ENCODE measurements around the gene EPHA6. TPM values are rescaled to one million over a fixed set of nuclear protein-coding genes. Genes with fewer than 3 reads are reported as not detected.
A peak's percentile ranks its signal among the peaks of the same experiment; 100 is the strongest.

The EPHA6 gene
- total RNA-seq, 1 donor from 2014 or later = 0.11 TPM

- Histone ChIP-seq H3K27ac (no peak overlapping the region), H3K9me3 (ENCODE audit: low read depth) (no peaks in the 10 kb centered on the region), H3F3A (ENCODE audit: low read depth) (no peaks in the 10 kb centered on the region), H4K20me1 (ENCODE audit: low read depth) (no peaks in the 10 kb centered on the region), H3K79me2 (ENCODE audit: low read depth) (no peaks in the 10 kb centered on the region), H3K27me3 (no peaks in the 10 kb centered on the region), H3K4me2 (no peak overlapping the region), H3K36me3 (no peaks in the 10 kb centered on the region), H3K9ac (no peak overlapping the region), H3K4me3 (no peak overlapping the region), H2AFZ (replicated peaks) (no peak overlapping the region), H3K4me1 (no peaks in the 10 kb centered on the region)
- no peak for TF ChIP-seq CTCF (IDR thresholded peaks at IDR 0.05)
- no peak for TF ChIP-seq EZH2phosphoT487 (IDR thresholded peaks at IDR 0.05)
- no peak for TF ChIP-seq EZH2 (IDR thresholded peaks at IDR 0.05)
- H3K9me3 Mint-ChIP-seq = no peaks in the 10 kb centered on the region
- H3K4me1 Mint-ChIP-seq = no peaks in the 10 kb centered on the region
- no peak overlapping the region for H3K4me3 Mint-ChIP-seq
- no peaks in the 10 kb centered on the region for H3K27me3 Mint-ChIP-seq (ENCODE audit: insufficient read depth, low read depth)
- H3K36me3 Mint-ChIP-seq = no peaks in the 10 kb centered on the region
- no peak for DNase-seq (ENCODE audit: low spot score)
- H3K27ac Mint-ChIP-seq = no peak overlapping the region
Observed at GRCh38 chr3:97655971-97656370, 841.6 kb downstream of the EPHA6 start.

- H3F3A ChIP-seq (ENCODE audit: low read depth) = no peaks in the 10 kb centered on the region
- H3K27me3 Mint-ChIP-seq (ENCODE audit: insufficient read depth, low read depth) = no peaks in the 10 kb centered on the region
- H3K4me2 ChIP-seq = no peak overlapping the region
- H3K79me2 ChIP-seq (ENCODE audit: low read depth) = no peaks in the 10 kb centered on the region
- H3K4me3 ChIP-seq = no peak overlapping the region
- H3K27ac Mint-ChIP-seq = no peak overlapping the region
- H3K27ac ChIP-seq = no peak overlapping the region
- no peaks in the 10 kb centered on the region for H3K4me1 Mint-ChIP-seq
- H2AFZ ChIP-seq (replicated peaks) = no peak overlapping the region
- TF ChIP-seq CTCF (IDR thresholded peaks at IDR 0.05) (no peak), EZH2phosphoT487 (IDR thresholded peaks at IDR 0.05) (no peak), EZH2 (IDR thresholded peaks at IDR 0.05) (no peak)
- H3K9me3 Mint-ChIP-seq = no peaks in the 10 kb centered on the region
- H4K20me1 ChIP-seq (ENCODE audit: low read depth) = no peaks in the 10 kb centered on the region
- H3K36me3 ChIP-seq = no peaks in the 10 kb centered on the region
- no peak for DNase-seq (ENCODE audit: low spot score)
- no peaks in the 10 kb centered on the region for H3K36me3 Mint-ChIP-seq
- H3K27me3 ChIP-seq = no peaks in the 10 kb centered on the region
- no peak overlapping the region for H3K4me3 Mint-ChIP-seq
- H3K9me3 ChIP-seq (ENCODE audit: low read depth) = no peaks in the 10 kb centered on the region
- no peak overlapping the region for H3K9ac ChIP-seq
- no peaks in the 10 kb centered on the region for H3K4me1 ChIP-seq
Observed at GRCh38 chr3:97656638-97657037, 842.2 kb downstream of the EPHA6 start.

- peak; percentile 62 for DNase-seq (ENCODE audit: low spot score)
- H3F3A ChIP-seq (ENCODE audit: low read depth) = no peaks in the 10 kb centered on the region
- no peaks in the 10 kb centered on the region for H4K20me1 ChIP-seq (ENCODE audit: low read depth)
- no peak overlapping the region for H3K4me3 ChIP-seq
- no peaks in the 10 kb centered on the region for H3K4me1 ChIP-seq
- H3K9me3 Mint-ChIP-seq = no peaks in the 10 kb centered on the region
- H3K9me3 ChIP-seq (ENCODE audit: low read depth) = no peaks in the 10 kb centered on the region
- H3K4me2 ChIP-seq = no peak overlapping the region
- H3K36me3 Mint-ChIP-seq = no peaks in the 10 kb centered on the region
- no peaks in the 10 kb centered on the region for H3K27me3 ChIP-seq
- peak overlapping the region; percentile 26 for H2AFZ ChIP-seq (replicated peaks)
- TF ChIP-seq EZH2 (IDR thresholded peaks at IDR 0.05) = no peak
- peak; percentile 87 for TF ChIP-seq CTCF (IDR thresholded peaks at IDR 0.05)
- no peak overlapping the region for H3K27ac Mint-ChIP-seq
- H3K4me3 Mint-ChIP-seq = no peak overlapping the region
- H3K27ac ChIP-seq = no peak overlapping the region
- H3K36me3 ChIP-seq = no peaks in the 10 kb centered on the region
- H3K9ac ChIP-seq = no peak overlapping the region
- no peaks in the 10 kb centered on the region for H3K79me2 ChIP-seq (ENCODE audit: low read depth)
- no peaks in the 10 kb centered on the region for H3K27me3 Mint-ChIP-seq (ENCODE audit: insufficient read depth, low read depth)
- H3K4me1 Mint-ChIP-seq = peaks cover 4% of the 10 kb centered on the region
Observed at GRCh38 chr3:97658668-97659285, 844.4 kb downstream of the EPHA6 start.

Data from neural progenitor cell (in vitro differentiated cells).